ENCODE data around the gene CCDC61. TPM values are rescaled to one million over a fixed set of nuclear protein-coding genes. Genes with fewer than 3 reads are reported as not detected.
A peak's percentile ranks its signal among the peaks of the same experiment; 100 is the strongest.

CCDC61 gene
- total and polyA plus RNA-seq, 2 experiments from 2014 or later = 5.8 to 8.8 TPM

DNA sequence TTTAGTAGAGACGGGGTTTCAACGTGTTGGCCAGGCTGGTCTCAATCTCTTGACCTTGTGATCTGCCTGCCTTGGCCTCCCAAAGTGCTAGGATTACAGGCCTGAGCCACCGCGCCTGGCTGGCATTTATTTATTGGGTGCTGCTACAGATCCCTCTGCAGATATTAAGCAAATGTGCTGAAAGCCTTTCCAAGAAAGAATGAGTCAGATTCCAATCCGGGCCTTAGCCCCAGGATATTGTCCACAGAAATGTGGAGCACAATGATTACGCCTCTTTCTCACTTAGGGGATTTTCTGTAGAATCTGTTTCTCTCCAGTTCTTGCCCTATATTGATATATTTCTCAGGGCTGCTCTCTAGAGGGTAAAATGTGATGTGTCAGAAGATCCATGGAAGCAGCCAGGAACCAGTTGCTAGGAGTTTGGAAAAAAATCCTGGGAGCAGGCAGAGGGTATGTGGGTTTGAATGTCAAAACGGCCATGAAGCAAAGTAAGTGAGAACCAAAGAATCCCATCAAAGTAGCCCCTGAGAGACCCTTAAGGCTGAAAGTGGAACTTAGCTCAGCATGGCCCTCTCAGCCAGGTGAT is 70.3 kb downstream of the CCDC61 start:
- no peaks in the 10 kb centered on the region for H3K9me3 ChIP-seq (ENCODE audit: low read depth)
- no peak overlapping the region for H3K27ac ChIP-seq
- H3K27me3 ChIP-seq = peaks cover 37% of the 10 kb centered on the region
- no peaks in the 10 kb centered on the region for H3K4me1 ChIP-seq (ENCODE audit: low read depth)
- no peaks in the 10 kb centered on the region for H3K36me3 ChIP-seq
- DNase-seq (ENCODE audit: low read depth in 1 of 2, low spot score in 1 of 2) = peak in 1 of 2 donors; percentile 40
- no peak overlapping the region for H3K4me3 ChIP-seq
- TF ChIP-seq, protein P1, sequence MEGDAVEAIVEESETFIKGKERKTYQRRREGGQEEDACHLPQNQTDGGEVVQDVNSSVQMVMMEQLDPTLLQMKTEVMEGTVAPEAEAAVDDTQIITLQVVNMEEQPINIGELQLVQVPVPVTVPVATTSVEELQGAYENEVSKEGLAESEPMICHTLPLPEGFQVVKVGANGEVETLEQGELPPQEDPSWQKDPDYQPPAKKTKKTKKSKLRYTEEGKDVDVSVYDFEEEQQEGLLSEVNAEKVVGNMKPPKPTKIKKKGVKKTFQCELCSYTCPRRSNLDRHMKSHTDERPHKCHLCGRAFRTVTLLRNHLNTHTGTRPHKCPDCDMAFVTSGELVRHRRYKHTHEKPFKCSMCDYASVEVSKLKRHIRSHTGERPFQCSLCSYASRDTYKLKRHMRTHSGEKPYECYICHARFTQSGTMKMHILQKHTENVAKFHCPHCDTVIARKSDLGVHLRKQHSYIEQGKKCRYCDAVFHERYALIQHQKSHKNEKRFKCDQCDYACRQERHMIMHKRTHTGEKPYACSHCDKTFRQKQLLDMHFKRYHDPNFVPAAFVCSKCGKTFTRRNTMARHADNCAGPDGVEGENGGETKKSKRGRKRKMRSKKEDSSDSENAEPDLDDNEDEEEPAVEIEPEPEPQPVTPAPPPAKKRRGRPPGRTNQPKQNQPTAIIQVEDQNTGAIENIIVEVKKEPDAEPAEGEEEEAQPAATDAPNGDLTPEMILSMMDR (IDR thresholded peaks at IDR 0.05; ENCODE audit: low read depth, low read length) = peak; percentile 3

DNA sequence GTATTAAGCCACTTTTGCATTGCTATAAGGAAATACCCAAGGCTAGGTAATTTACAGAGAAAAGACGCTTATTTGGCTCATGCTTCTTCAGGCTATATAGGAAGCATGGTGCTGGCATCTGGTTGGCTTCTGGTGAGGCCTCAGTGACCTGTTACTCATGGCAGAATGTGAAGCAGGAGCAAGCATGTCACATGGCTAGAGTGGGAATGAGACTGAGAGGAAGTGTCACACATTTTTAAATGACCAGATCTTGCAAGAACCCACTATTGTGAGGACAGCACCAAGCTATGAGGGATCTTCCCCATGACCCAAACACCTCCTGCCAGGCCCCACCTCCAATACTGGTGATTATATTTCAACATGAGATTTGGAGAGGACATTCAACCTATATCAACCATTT is 71.2 kb downstream of the CCDC61 start:
- Histone ChIP-seq H3K27me3 (peaks cover 44% of the 10 kb centered on the region), H3K4me1 (ENCODE audit: low read depth) (no peaks in the 10 kb centered on the region), H3K9me3 (ENCODE audit: low read depth) (no peaks in the 10 kb centered on the region), H3K27ac (no peak overlapping the region), H3K36me3 (no peaks in the 10 kb centered on the region), H3K4me3 (no peak overlapping the region)
- TF ChIP-seq, protein P1 (IDR thresholded peaks at IDR 0.05; ENCODE audit: low read depth, low read length) = no peak
- DNase-seq (ENCODE audit: low read depth in 1 of 2, low spot score in 1 of 2) = no peak

DNA sequence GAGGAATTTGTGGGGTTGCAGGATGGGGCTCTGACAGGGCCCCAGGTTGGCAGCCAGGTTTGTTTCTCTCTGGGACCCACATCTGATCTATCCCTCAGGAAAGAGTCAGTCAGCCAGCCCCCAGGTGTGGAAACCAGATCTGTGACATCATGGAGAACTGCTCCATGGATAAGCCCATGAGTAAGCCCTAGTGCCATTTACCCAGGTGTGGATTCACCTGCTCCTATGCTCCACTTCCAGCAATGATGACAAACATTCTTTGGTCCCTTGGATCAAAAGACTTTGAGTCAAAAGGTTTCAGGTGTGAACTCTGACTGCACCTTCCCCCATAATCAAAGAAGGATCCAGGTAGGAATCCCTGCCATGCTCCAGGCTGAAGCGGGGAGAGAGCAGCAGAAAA is 72.4 kb downstream of the CCDC61 start:
- H3K27me3 ChIP-seq = peaks cover 56% of the 10 kb centered on the region
- DNase-seq (ENCODE audit: low read depth in 1 of 2, low spot score in 1 of 2) = no peak
- TF ChIP-seq, protein P1 (IDR thresholded peaks at IDR 0.05; ENCODE audit: low read depth, low read length) = no peak
- H3K4me3 ChIP-seq = no peak overlapping the region
- no peaks in the 10 kb centered on the region for H3K4me1 ChIP-seq (ENCODE audit: low read depth)
- no peaks in the 10 kb centered on the region for H3K9me3 ChIP-seq (ENCODE audit: low read depth)
- H3K36me3 ChIP-seq = no peaks in the 10 kb centered on the region
- H3K27ac ChIP-seq = no peak overlapping the region

Other genes with a start within 250 kb of the CCDC61 start
- 78.8 and 88.2 TPM in 2 replicates for gene SIX5, start 226.2 kb upstream of the CCDC61 start, total RNA-seq
- gene SIX5, start 226.2 kb upstream of the CCDC61 start, polyA plus RNA-seq = 40.4 and 41.1 TPM in 2 replicates
- 92.7 and 142 TPM in 2 replicates for gene DMPK, start 213.0 kb upstream of the CCDC61 start, total RNA-seq
- gene DMPK, start 213.0 kb upstream of the CCDC61 start, polyA plus RNA-seq = 94.9 and 98.7 TPM in 2 replicates
- gene DMWD, start 202.6 kb upstream of the CCDC61 start, total RNA-seq = 65.1 and 112 TPM in 2 replicates
- gene DMWD, start 202.6 kb upstream of the CCDC61 start, polyA plus RNA-seq = 138 and 163 TPM in 2 replicates
- 0.07 and 0.27 TPM in 2 replicates for gene RSPH6A, start 180.2 kb upstream of the CCDC61 start, total RNA-seq
- 0.45 TPM in 1 of 2 replicates, not detected in the other for gene RSPH6A, start 180.2 kb upstream of the CCDC61 start, polyA plus RNA-seq
- gene SYMPK, start 132.3 kb upstream of the CCDC61 start, total RNA-seq = 43.2 and 78.7 TPM in 2 replicates
- 66.6 and 76.4 TPM in 2 replicates for gene SYMPK, start 132.3 kb upstream of the CCDC61 start, polyA plus RNA-seq
- 0.49 and 1.6 TPM in 2 replicates for gene FOXA3, start 131.1 kb upstream of the CCDC61 start, total RNA-seq
- 1.3 and 1.9 TPM in 2 replicates for gene FOXA3, start 131.1 kb upstream of the CCDC61 start, polyA plus RNA-seq
- gene IRF2BP1, start 109.3 kb upstream of the CCDC61 start, total RNA-seq = 59.6 and 71.8 TPM in 2 replicates
- 14.5 and 21.7 TPM in 2 replicates for gene IRF2BP1, start 109.3 kb upstream of the CCDC61 start, polyA plus RNA-seq
- 6.8 and 7.3 TPM in 2 replicates for gene MYPOP, start 92.9 kb upstream of the CCDC61 start, total RNA-seq
- 2.0 and 2.3 TPM in 2 replicates for gene MYPOP, start 92.9 kb upstream of the CCDC61 start, polyA plus RNA-seq
- not detected in 2 replicates for gene NANOS2, start 80.7 kb upstream of the CCDC61 start, total RNA-seq
- not detected in 2 replicates for gene NANOS2, start 80.7 kb upstream of the CCDC61 start, polyA plus RNA-seq
- 0.35 and 0.71 TPM in 2 replicates for gene NOVA2, start 21.6 kb upstream of the CCDC61 start, total RNA-seq
- 0.17 and 0.42 TPM in 2 replicates for gene NOVA2, start 21.6 kb upstream of the CCDC61 start, polyA plus RNA-seq
- not detected in 2 replicates for gene PGLYRP1, start 27.6 kb downstream of the CCDC61 start, total RNA-seq
- gene PGLYRP1, start 27.6 kb downstream of the CCDC61 start, polyA plus RNA-seq = 0.20 TPM in 1 of 2 replicates, not detected in the other
- gene IGFL4, start 45.5 kb downstream of the CCDC61 start, total RNA-seq = 0.21 and 0.25 TPM in 2 replicates
- gene IGFL4, start 45.5 kb downstream of the CCDC61 start, polyA plus RNA-seq = 0.26 and 0.67 TPM in 2 replicates
- not detected in 2 replicates for gene IGFL3, start 129.2 kb downstream of the CCDC61 start, total RNA-seq
- gene IGFL3, start 129.2 kb downstream of the CCDC61 start, polyA plus RNA-seq = 0.37 TPM in 1 of 2 replicates, not detected in the other
- not detected in 2 replicates for gene IGFL2, start 152.8 kb downstream of the CCDC61 start, total RNA-seq
- gene IGFL2, start 152.8 kb downstream of the CCDC61 start, polyA plus RNA-seq = 0.56 TPM in 1 of 2 replicates, not detected in the other
- not detected in 2 replicates for gene IGFL1, start 234.3 kb downstream of the CCDC61 start, total RNA-seq
- not detected in 2 replicates for gene IGFL1, start 234.3 kb downstream of the CCDC61 start, polyA plus RNA-seq